ENCODE measurements around the gene NBPF4. TPM values are rescaled to one million over a fixed set of nuclear protein-coding genes. Genes with fewer than 3 reads are reported as not detected.
"Not testable (repeated sequence)": the region's sequence is repeated elsewhere in the genome, so short reads cannot be mapped to it uniquely, and the experiment has no call there.

NBPF4 gene
- total RNA-seq, 1 donor from 2014 or later = not detected

- intact Hi-C loops (cut with DNase I); DNase-seq; ATAC-seq (ENCODE audit: poor library complexity): not testable (repeated sequence)
These were observed 27.6 kb downstream of the NBPF4 start for GRCh38 chr1:108216028-108216890.

DNA sequence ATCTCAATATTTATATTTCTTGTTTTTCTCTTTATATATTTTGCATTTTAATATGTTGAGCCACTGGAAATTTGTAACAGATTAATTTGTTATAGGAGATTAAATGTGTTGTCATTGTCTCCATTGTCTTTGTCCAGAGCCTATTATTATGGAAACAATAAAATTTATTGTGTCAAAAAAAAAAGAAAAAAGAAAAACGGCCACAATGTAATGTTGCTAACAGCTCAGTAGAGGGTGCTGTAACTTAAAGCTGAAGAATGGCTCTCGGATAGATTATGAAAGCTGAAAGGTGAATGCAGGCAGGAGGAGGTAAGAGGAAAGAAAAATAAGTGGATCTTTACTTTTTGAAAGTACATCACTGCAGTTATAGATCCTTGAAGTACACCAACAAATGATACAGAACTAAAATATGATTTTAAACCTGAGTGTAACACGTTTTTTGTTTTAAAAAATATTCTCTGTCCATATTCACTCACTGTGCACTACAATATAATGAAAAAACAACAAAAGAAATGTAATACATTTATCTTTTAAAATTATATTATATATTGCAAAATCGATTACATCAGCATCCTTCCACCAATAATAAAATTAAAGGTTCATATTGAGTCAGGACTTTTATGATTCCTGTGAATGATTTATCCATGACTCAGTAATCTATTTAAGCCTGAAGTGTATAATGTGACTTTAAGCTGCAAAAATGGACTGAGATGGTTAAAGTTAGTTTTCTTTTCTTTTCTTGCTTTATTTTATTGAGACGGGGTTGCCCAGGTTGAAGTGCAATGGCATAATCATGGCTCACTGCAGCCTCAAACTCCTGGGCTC, 29.0 kb downstream of the NBPF4 start:
- ATAC-seq (ENCODE audit: poor library complexity); intact Hi-C loops (cut with DNase I); DNase-seq: not testable (repeated sequence)

GRCh38 chr1:108211014-108211413, 32.9 kb downstream of the NBPF4 start:
- DNase-seq = no peak
- ATAC-seq (ENCODE audit: poor library complexity) = no peak
- intact Hi-C loops (cut with DNase I) = no loop called here

GRCh38 chr1:108209456-108210108, 34.3 kb downstream of the NBPF4 start:
- DNase-seq (no peak), ATAC-seq (ENCODE audit: poor library complexity) (no peak)
- intact Hi-C loops (cut with DNase I) = no loop called here

DNA sequence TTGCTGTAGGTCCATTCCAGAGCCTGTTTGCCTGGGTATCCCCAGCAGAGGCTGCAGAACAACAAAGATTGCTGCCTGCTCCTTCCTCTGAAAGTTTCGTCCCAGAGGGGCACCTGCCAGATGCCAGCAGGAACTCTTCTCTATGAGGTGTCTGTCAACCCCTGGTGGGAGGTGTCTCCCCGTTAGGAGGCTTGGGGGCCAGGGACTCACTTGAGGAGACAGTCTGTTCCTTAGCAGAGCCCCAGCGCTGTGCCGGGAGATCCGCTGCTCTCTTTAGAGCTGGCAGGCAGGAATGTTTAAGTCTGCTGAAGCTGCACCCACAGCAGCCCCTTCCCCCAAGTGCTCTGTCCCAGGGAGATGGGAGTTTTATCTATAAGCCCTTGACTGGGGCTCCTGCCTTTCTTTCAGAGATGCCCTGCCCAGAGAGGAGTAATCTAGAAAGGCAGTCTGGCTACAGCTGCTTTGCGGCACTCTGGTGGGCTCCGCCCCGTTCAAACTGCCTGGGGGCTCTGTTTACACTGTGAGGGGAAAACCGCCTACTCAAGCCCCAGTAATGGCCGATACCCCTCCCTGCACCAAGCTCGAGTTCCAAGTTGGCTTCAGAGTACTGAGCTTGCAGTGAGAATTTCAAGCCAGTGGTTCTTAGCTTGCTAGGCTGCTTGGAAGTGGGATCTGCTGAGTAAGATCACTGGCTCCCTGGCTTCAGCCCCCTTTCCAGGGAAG, 35.0 kb downstream of the NBPF4 start:
- no peak for DNase-seq
- ATAC-seq (ENCODE audit: poor library complexity) = no peak
- intact Hi-C loops (cut with DNase I) = no loop called here

DNA sequence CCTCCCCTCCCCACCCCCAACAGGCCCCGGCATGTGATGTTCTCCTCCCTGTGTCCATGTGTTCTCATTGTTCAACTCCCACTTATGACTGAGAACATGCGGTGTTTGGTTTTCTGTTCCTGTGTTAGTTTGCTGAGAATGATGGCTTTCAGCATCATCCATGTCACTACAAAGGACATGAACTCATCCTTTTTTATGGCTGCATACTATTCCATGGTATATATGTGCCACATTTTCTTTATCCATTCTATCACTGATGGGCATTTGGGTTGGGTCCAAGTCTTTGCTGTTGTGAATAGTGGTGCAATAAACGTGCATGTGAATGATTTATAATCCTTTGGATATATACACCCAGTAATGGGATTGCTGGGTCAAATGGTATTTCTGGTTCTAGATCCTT, 40.3 kb downstream of the NBPF4 start:
- DNase-seq; ATAC-seq (ENCODE audit: poor library complexity); intact Hi-C loops (cut with DNase I): not testable (repeated sequence)

DNA sequence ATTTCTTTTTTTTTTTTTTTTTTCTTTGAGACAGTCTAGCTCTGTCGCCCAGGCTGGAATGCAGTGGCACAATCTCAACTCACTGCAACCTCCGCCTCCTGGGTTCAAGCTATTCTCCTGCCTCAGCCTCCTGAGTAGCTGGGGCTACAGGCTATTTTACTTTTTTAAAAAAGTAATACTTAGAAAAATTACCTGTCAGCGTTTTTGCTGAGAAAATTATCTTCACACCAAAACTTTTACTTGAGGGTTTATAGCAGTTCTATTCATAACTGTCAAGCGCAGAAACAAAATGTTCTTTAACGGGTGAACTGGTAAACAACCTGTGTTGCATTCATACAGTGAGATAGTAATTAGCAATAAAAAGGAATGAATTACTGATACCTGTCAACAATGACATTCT, 42.2 kb downstream of the NBPF4 start:
- no peak for ATAC-seq (ENCODE audit: poor library complexity)
- DNase-seq = no peak
- intact Hi-C loops (cut with DNase I) = no loop called here

DNA sequence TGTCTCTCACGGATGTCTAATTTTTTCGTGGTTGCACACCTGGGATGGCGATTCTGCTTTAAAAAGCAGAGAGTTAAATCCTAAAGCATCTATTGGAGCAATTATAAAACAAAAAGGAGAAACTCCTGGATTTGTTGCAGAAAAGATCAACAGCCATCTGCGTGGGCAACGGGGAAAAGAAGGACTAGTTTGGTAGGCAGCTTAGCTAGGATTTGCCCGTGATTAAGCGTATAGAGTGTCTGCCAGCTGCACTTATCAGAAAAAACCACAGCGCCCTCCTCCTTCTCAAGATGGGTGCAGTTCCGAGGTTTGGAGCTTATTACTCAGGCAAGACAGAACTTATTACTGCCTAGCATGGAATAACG, 43.2 kb downstream of the NBPF4 start:
- ATAC-seq (ENCODE audit: poor library complexity) = peak; percentile 46
- intact Hi-C loops (cut with DNase I) = no loop called here
- no peak for DNase-seq

DNA sequence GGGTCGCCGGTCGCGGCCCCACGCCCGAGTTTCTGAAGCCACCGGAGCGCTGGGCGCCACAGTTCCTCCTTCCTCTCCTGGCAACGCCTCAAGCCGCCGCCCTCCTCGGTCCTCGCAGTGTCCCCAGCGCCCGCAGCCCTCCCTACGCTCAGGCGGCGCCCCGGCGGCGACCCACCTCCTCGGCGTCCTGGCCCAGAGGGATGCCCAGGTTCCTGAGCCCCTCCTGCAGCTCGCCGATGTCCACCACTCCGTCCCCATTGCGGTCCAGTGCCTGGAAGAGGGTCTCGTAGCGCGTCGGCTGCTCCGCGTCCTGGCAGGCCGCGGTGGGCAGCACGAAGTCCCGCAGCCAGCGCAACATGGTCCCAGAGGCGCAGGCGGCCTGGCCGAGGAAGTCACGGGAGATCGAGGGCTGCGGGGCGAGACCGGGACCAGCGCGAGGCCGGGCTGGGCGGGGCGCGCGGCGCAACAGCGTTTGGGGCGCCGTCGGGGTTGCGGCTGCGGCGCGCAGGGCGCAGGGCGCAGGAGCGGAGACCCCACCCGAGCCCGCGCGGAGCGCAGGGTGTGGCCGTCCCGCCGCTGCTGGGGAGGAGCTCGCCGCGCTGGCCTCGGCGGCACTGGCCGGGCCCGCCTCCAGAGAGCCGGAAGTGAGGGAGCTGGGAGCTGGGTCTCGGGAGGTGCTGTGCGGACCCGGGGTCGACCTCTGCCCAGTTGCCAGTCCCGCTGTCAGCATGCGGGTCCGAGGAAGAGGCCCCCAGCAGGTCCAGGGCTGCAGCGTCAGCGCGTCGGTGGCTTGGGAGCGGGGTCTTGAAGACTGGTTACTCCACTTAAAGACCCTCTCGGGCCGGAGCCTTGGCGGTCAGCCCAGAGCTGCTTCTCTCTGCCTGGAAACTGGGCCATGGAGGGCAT, 43.8 kb downstream of the NBPF4 start, which contains the start of gene SLC25A24:
Gene SLC25A24 (minus strand): TSS at position 563 of the 906 bp plus-strand sequence. CDS start 205 bp downstream, at position 358.
- ATAC-seq (ENCODE audit: poor library complexity) (peak; percentile 98), DNase-seq (peak; percentile 93)
- intact Hi-C loops (cut with DNase I) = no loop called here

- no peak for DNase-seq
- intact Hi-C loops (cut with DNase I) = no loop called here
- ATAC-seq (ENCODE audit: poor library complexity) = peak; percentile 62
These were observed 44.6 kb downstream of the NBPF4 start for GRCh38 chr1:108199201-108199691.

DNA sequence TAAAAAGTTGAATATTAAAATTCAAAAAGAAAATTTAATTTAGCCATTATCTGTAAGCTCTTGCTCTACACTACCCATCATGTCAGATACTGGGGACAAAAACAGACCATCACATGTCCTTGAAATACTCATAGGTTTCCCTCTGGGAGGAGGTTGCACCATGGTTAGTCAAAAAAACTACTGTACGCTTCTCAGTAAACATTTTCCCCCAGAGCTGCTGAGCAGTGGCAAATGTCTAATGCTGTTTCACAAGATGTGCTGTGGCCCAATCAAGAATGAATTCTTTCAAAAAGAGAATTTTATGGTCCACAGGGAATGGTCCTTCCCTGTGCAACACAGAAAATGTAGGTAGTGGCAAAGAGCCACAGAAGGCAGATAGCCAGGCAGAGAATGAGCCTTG, 49.8 kb downstream of the NBPF4 start:
- intact Hi-C loops (cut with DNase I) = no loop called here
- ATAC-seq (ENCODE audit: poor library complexity) (no peak), DNase-seq (no peak)

- intact Hi-C loops (cut with DNase I) = no loop called here
- DNase-seq (no peak), ATAC-seq (ENCODE audit: poor library complexity) (no peak)
These were observed 50.5 kb downstream of the NBPF4 start for GRCh38 chr1:108193333-108193732.

- DNase-seq = no peak
- intact Hi-C loops (cut with DNase I) = no loop called here
- no peak for ATAC-seq (ENCODE audit: poor library complexity)
These were observed 51.3 kb downstream of the NBPF4 start for GRCh38 chr1:108192581-108192980.

DNA sequence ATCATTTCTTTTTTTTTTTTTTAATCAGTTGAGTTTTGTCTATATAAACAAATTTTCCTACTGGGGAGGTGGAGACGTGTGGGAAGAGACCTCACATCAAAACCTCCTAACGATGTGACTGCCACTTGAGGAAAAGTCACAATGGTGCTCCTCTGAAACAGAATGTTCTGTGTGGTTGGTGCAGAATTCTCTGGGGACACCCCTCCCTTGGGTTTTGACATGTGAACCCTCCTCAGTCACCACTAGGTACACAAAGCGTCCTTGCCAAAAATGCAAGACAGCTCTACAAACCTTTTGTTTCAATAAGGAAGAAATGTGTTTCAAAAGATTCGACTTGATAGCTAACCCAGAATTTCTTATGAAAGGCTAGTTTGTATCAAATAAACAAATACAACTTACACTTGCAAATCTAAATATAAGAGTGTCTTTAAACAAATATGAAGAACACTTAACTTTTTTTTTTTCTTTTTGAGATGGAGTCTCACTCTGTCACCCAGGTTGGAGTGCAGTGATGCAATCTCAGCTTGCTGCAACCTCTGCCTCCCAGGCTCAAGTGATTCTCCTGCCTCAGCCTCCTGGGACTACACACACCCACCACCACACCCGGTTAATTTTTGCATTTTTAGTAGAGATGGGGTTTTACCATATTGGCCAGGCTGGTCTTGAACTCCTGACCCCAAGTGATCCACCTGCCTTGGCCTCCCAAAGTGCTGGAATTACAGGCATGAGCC, 53.0 kb downstream of the NBPF4 start:
- intact Hi-C loops (cut with DNase I) = no loop called here
- no peak for DNase-seq
- peak; percentile 64 for ATAC-seq (ENCODE audit: poor library complexity)

DNA sequence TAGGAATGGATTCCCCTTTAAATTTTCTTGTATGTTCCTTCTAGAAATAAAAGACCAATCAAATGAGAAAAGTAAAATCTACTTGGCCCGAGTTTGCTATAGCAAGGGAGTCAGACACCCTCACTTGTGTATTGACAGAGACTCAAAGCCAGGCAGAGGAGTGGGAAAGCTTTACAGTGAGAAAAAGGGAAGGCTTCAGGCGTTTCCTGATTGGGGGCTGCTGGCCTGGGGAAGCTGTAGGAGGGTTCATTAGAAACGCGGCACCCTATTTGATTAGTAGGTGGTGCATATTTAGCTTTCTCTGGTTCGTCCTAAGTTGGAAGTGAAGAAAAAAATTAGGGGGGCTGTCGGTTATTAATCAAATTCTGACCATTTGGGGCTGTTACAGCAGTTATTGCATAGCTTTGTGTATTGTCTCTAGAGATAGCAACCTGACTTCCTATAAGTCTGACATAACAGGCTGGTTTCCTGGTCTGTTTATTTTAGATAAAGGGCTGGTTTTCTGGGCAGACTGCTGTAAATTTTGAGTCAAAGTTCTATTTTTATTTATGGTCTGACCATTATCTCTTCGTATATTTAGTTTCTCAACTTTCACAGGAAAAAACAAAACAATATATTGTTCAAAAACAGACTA, 53.8 kb downstream of the NBPF4 start:
- DNase-seq = no peak
- intact Hi-C loops (cut with DNase I) = no loop called here
- no peak for ATAC-seq (ENCODE audit: poor library complexity)

DNA sequence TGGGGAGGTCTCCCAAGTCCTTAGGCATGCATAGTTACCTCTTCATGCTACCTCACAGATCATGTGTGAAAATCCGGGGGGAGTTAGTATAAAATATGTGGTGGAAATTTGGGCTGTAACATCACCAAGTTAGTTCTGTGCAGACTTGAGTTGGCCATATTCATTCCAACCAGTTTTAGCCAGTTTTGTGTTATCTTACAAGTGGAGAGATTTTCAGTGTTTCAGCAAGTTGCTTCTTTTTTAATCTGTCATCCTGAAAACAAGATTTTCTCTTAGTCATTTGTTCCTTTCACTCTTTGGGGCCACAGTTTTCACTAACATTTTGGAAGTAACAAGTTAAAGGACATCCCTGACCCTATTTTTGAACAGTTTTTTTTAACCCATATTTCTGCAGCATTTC, 55.1 kb downstream of the NBPF4 start:
- no peak for ATAC-seq (ENCODE audit: poor library complexity)
- intact Hi-C loops (cut with DNase I) = no loop called here

More for the DNA sequence above, 55.1 kb downstream of the NBPF4 start:
- DNase-seq = no peak

Data from Right ventricle myocardium superior (tissue), 1 donor.